Ovary (tissue), 9 donors: ENCODE measurements around the gene TOP2A. TPM values are rescaled to one million over a fixed set of nuclear protein-coding genes. Genes with fewer than 3 reads are reported as not detected.
"Not testable (repeated sequence)": the region's sequence is repeated elsewhere in the genome, so short reads cannot be mapped to it uniquely, and the experiment has no call there.

Experiments
- DNase-seq, 5 donors: peaks; one replicate each; pipeline ENCODE4 v3.0.0-alpha.2; 2019 to 2020
- H3K27ac ChIP-seq, 2 donors: fragments of 200-600 bp; one replicate each; pipeline versions ENCODE4 v1.5.1 to v1.8.0; 2019 to 2022
- H3K27me3 ChIP-seq: fragments of 200-600 bp; one replicate; pipeline ENCODE4 v1.8.0; 2022
- H3K36me3 ChIP-seq: fragments of 200-600 bp; sonication (generic); one replicate; pipeline ENCODE4 v1.5.1; 2019
- H3K4me1 ChIP-seq: one replicate; pipeline ENCODE4 v1.8.1; 2013; ENCODE audit warnings: mild to moderate bottlenecking, moderate library complexity; ENCODE audit not compliant: insufficient read depth
- H3K4me3 ChIP-seq: fragments of 200-600 bp; sonication (generic); one replicate; pipeline ENCODE4 v1.5.1; 2017
- H3K9me3 ChIP-seq, 2 donors: fragments of 200-600 bp in 1 of 2; sonication (generic) in 1 of 2; one replicate each; pipeline versions ENCODE4 v1.5.1 to v1.8.1; 2013 to 2019; ENCODE audit warnings: mild to moderate bottlenecking in 1 of 2, moderate library complexity in 1 of 2
- EP300 ChIP-seq: sonication (generic); formaldehyde crosslinking; IDR thresholded peaks from one replicate; pipeline ENCODE4 v1.6.1; 2017; ENCODE audit warnings: antibody characterized with exemption
- POLR2A ChIP-seq: fragments of 450-650 bp; IDR thresholded peaks from one replicate; pipeline ENCODE4 v1.6.1; 2017; ENCODE audit warnings: antibody characterized with exemption, mild to moderate bottlenecking, moderate library complexity
- WGBS, 3 donors: extraction: QIAGEN DNeasy Blood & Tissue Kit in 1 of 3; methylation state at CpG; one replicate each; pipeline versions ENCODE4 v1.1.5 to v1.1.7; 2013 to 2017; 5-methylcytosine and 5-hydroxymethylcytosine counted together
- intact Hi-C, 4 donors: fragments of 100-400 bp; cut with DNase I; formaldehyde crosslinking; loops; one replicate each; pipeline versions ENCODE4 v1.11.0 to v1.15.1; 2022 to 2023
- polyA plus RNA-seq, 2 donors: library from polyadenylated mRNA; stranded (reverse); fragments of 200-250 nt in 1 of 2; fragments of 350-450 nt in 1 of 2; fragmentation: Illumina TruSeq in 1 of 2; extraction: RNeasy Lipid Tissue Mini Kit (QIAGEN cat#74804) in 1 of 2; gene quantifications; one replicate each; pipeline ENCODE4 v1.2.3, GENCODE V29; 2013 to 2014
- total RNA-seq, 7 donors: library from RNA; depleted of rRNA in 2 of 7; stranded (reverse); fragments of >200 nt in 2 of 7; fragmentation: NEBNext Ultra II Directional in 3 of 7; extraction: Animal tissue kit (Norgen Biotek cat#: 25700) in 3 of 7; gene quantifications; one replicate each; pipeline versions ENCODE4 v1.1.0 to v1.2.4, GENCODE V29; 2016 to 2023
- TF ChIP-seq, protein P1 (sequence below), 3 donors: fragments of 450-650 bp in 2 of 3; fragments of 200-600 bp in 1 of 3; IDR thresholded peaks; one replicate each; pipeline versions ENCODE4 v1.5.1 to v1.8.0; 2016 to 2022; ENCODE audit warnings: antibody characterized with exemption in 3 of 3, mild to moderate bottlenecking in 1 of 3
- donor health status: DM: no; HTN: no; CAD: no; lungs with moderate emphysema.
- donor health status: DM: no; HTN: no; CAD: no.
- donor health status: Bipolar disorder and iron deficiency.
- donor health status: DM: yes; HTN: yes; CAD: no.
- donor health status: DM: no; HTN: no; CAD: no.
- donor health status: DM: yes; HTN: yes; CAD: no.

TOP2A gene
- total and polyA plus RNA-seq, 9 donors: 0.36 to 4.5 (median 1.2) TPM

GRCh38 chr17:40407460-40407859 lies 10.2 kb downstream of the TOP2A start:
- Histone ChIP-seq H3K9me3 (no peaks in the 10 kb centered on the region), H3K27ac (no peak overlapping the region), H3K36me3 (no peaks in the 10 kb centered on the region), H3K27me3 (no peaks in the 10 kb centered on the region), H3K4me1 (no peaks in the 10 kb centered on the region), H3K4me3 (no peak overlapping the region)
- no peak for DNase-seq
- intact Hi-C loops: no loop called here
- 93 to 96% (median 95%) methylated on average over 3 of the region's 3 CpGs for WGBS, 3 donors
- no peak for TF ChIP-seq POLR2A
- TF ChIP-seq EP300: no peak
- TF ChIP-seq, protein P1, sequence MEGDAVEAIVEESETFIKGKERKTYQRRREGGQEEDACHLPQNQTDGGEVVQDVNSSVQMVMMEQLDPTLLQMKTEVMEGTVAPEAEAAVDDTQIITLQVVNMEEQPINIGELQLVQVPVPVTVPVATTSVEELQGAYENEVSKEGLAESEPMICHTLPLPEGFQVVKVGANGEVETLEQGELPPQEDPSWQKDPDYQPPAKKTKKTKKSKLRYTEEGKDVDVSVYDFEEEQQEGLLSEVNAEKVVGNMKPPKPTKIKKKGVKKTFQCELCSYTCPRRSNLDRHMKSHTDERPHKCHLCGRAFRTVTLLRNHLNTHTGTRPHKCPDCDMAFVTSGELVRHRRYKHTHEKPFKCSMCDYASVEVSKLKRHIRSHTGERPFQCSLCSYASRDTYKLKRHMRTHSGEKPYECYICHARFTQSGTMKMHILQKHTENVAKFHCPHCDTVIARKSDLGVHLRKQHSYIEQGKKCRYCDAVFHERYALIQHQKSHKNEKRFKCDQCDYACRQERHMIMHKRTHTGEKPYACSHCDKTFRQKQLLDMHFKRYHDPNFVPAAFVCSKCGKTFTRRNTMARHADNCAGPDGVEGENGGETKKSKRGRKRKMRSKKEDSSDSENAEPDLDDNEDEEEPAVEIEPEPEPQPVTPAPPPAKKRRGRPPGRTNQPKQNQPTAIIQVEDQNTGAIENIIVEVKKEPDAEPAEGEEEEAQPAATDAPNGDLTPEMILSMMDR (IDR thresholded peaks at IDR 0.05): no peak

DNA sequence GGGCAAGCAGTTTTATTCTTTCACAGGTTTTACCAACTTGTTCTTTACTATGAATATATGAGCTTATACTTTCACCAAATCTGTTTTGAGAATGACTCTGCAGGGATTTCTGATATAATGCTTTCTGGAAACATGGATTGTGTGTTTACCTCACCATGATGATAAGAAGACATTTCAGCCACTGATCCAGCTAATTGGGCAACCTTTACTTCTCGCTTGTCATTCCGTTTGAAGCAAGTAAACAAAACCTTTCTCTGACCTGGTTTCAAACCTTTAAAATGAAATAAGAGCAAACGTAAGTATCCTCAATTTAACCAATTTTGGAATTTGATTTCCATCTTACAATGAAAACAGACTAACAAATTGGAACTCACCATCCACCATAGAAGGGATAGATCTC lies 13.7 kb downstream of the TOP2A start:
- no peak for TF ChIP-seq POLR2A
- TF ChIP-seq, protein P1 (IDR thresholded peaks at IDR 0.05): no peak
- TF ChIP-seq EP300: no peak
- Histone ChIP-seq H3K4me3 (no peak overlapping the region), H3K4me1 (no peaks in the 10 kb centered on the region), H3K27ac (no peak overlapping the region), H3K9me3 (no peaks in the 10 kb centered on the region), H3K27me3 (no peaks in the 10 kb centered on the region), H3K36me3 (no peaks in the 10 kb centered on the region)
- intact Hi-C loops: no loop called here
- no peak for DNase-seq
- WGBS, 3 donors: 74 to 81% (median 80%) methylated on average over 3 of the region's 3 CpGs

DNA sequence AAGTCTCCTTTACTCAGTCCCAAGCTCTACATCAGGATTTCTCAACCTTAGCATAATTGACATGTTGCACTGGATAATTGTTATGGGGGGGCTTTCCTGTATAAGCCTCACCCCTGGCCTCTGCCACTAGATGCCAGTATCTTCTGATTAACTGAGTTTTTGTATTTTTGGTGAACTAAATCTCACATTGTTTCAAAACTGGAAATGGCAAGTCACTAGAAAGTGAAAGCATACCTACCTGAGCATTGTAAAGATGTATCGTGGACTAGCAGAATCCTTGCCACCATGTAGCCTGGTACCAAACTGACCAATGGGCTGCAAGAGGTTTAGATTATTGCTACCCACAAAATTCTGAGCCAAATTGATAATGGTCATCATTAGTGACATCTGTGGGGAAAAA lies 15.0 kb downstream of the TOP2A start:
- intact Hi-C loops: no loop called here

DNA sequence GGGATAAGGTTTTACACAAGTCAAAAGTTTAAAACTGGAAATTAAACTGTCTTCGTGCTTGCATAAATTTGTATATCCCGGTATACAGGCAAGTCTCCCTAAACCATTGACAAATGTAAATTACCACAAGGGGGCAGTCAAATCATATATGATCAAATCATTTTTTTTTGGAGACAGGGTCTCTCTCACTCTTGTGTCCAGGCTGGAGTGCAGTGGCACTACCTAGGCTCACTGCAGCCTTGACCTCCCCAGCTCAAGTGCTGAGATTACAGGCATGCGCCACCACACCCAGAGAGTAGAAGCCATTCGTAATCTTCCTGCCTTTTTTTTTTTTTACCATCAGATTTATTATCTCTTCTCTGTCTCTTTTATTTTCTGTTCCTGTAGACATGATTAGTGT lies 18.5 kb downstream of the TOP2A start:
- H3K9me3 ChIP-seq: no peaks in the 10 kb centered on the region
- TF ChIP-seq EP300: no peak
- TF ChIP-seq, protein P1 (IDR thresholded peaks at IDR 0.05): peak; percentile 41 to 58 (median 55)
- TF ChIP-seq POLR2A: no peak
- WGBS, 3 donors: 53 to 59% (median 57%) methylated on average over 4 of the region's 4 CpGs
- H3K27me3 ChIP-seq: no peaks in the 10 kb centered on the region
- intact Hi-C loops: no loop called here
- no peak overlapping the region for H3K4me3 ChIP-seq
- no peaks in the 10 kb centered on the region for H3K36me3 ChIP-seq
- H3K4me1 ChIP-seq: no peaks in the 10 kb centered on the region
- no peak for DNase-seq
- no peak overlapping the region for H3K27ac ChIP-seq

More for the DNA sequence above, 15.0 kb downstream of the TOP2A start:
- 92 to 100% (median 95%) methylated on average over 1 of the region's 1 CpG for WGBS, 3 donors
- H3K9me3 ChIP-seq: no peaks in the 10 kb centered on the region
- no peak overlapping the region for H3K27ac ChIP-seq
- no peaks in the 10 kb centered on the region for H3K27me3 ChIP-seq
- no peaks in the 10 kb centered on the region for H3K4me1 ChIP-seq
- TF ChIP-seq, protein P1 (IDR thresholded peaks at IDR 0.05): no peak
- no peak for TF ChIP-seq EP300
- TF ChIP-seq POLR2A: no peak
- no peak for DNase-seq
- H3K4me3 ChIP-seq: no peak overlapping the region
- H3K36me3 ChIP-seq: no peaks in the 10 kb centered on the region

DNA sequence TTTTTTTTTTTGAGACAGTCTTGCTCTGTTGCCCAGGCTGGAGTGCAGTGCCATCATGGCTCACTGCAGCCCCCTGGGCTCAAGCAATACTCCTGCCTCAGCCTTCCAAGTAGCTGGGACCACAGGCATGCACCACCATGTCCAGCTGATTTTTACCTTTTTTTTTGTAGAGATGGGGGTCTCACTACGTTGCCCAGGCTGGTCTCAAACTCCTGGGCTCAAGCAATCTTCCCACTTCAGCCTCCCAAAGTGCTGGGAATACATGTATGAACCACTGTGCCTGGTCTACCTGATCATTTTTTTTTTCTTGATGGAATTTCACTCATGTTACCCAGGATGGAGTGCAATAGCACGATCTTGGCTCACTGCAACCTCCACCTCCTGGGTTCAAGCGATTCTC lies 31.1 kb downstream of the TOP2A start:
- H3K4me3 ChIP-seq, H3K9me3 ChIP-seq, H3K4me1 ChIP-seq, H3K27ac ChIP-seq, H3K36me3 ChIP-seq, intact Hi-C loops, DNase-seq, H3K27me3 ChIP-seq: not testable (repeated sequence)
- 91 to 92% (median 92%) methylated on average over 3 of the region's 3 CpGs for WGBS, 3 donors
